ENCODE measurements around the gene SCARF2.
"Not testable (repeated sequence)": the region's sequence is repeated elsewhere in the genome, so short reads cannot be mapped to it uniquely, and the experiment has no call there.

The SCARF2 gene

GRCh38 chr22:20437613-20438426 lies at the start of gene SCARF2:
SCARF2 (minus strand) TSS chr22:20437825; CDS start chr22:20437754, 71 bp downstream.
- peak; percentile 26 for DNase-seq

- no peak for DNase-seq
These were observed 48.6 kb upstream of the SCARF2 start for GRCh38 chr22:20486229-20486628.

- no peak for DNase-seq
These were observed 47.5 kb upstream of the SCARF2 start for GRCh38 chr22:20484948-20485683.

- no peak for DNase-seq
These were observed 46.1 kb upstream of the SCARF2 start for GRCh38 chr22:20483771-20484170.

- not testable (repeated sequence) for DNase-seq
These were observed 45.5 kb upstream of the SCARF2 start for GRCh38 chr22:20483143-20483506.

- DNase-seq = no peak
These were observed 42.1 kb upstream of the SCARF2 start for GRCh38 chr22:20479612-20480196.

- not testable (repeated sequence) for DNase-seq
These were observed 40.4 kb upstream of the SCARF2 start for GRCh38 chr22:20478059-20478458.

GRCh38 chr22:20475569-20475968 lies 37.9 kb upstream of the SCARF2 start:
- not testable (repeated sequence) for DNase-seq

- no peak for DNase-seq
These were observed 37.5 kb upstream of the SCARF2 start for GRCh38 chr22:20475115-20475436.

- DNase-seq = no peak
These were observed 35.2 kb upstream of the SCARF2 start for GRCh38 chr22:20472629-20473442.

GRCh38 chr22:20471126-20471833 lies 33.7 kb upstream of the SCARF2 start:
- DNase-seq = no peak

- not testable (repeated sequence) for DNase-seq
These were observed 32.9 kb upstream of the SCARF2 start for GRCh38 chr22:20470525-20470924.

GRCh38 chr22:20469110-20469868 lies 31.7 kb upstream of the SCARF2 start:
- no peak for DNase-seq

- no peak for DNase-seq
These were observed 29.2 kb upstream of the SCARF2 start for GRCh38 chr22:20466659-20467379.

- DNase-seq = no peak
These were observed 28.1 kb upstream of the SCARF2 start for GRCh38 chr22:20465759-20466077.

- DNase-seq = no peak
These were observed 27.5 kb upstream of the SCARF2 start for GRCh38 chr22:20464912-20465758.

GRCh38 chr22:20464096-20464614 lies 26.5 kb upstream of the SCARF2 start:
- no peak for DNase-seq

- no peak for DNase-seq
These were observed 25.9 kb upstream of the SCARF2 start for GRCh38 chr22:20463324-20464095.

GRCh38 chr22:20459862-20460261 lies 22.2 kb upstream of the SCARF2 start:
- no peak for DNase-seq

All from kidney glomerular epithelial cell (primary cell).